Ovary (tissue), 9 donors: ENCODE results near the gene GPR75. TPM values are rescaled to one million over a fixed set of nuclear protein-coding genes. Genes with fewer than 3 reads are reported as not detected.

Source experiments
- DNase-seq, 5 donors: peaks; one replicate each; pipeline ENCODE4 v3.0.0-alpha.2; 2019 to 2020
- H3K27ac ChIP-seq, 2 donors: fragments of 200-600 bp; one replicate each; pipeline versions ENCODE4 v1.5.1 to v1.8.0; 2019 to 2022
- H3K27me3 ChIP-seq: fragments of 200-600 bp; one replicate; pipeline ENCODE4 v1.8.0; 2022
- H3K36me3 ChIP-seq: fragments of 200-600 bp; sonication (generic); one replicate; pipeline ENCODE4 v1.5.1; 2019
- H3K4me1 ChIP-seq: one replicate; pipeline ENCODE4 v1.8.1; 2013; ENCODE audit warnings: mild to moderate bottlenecking, moderate library complexity; ENCODE audit not compliant: insufficient read depth
- H3K4me3 ChIP-seq: fragments of 200-600 bp; sonication (generic); one replicate; pipeline ENCODE4 v1.5.1; 2017
- H3K9me3 ChIP-seq, 2 donors: fragments of 200-600 bp in 1 of 2; sonication (generic) in 1 of 2; one replicate each; pipeline versions ENCODE4 v1.5.1 to v1.8.1; 2013 to 2019; ENCODE audit warnings: mild to moderate bottlenecking in 1 of 2, moderate library complexity in 1 of 2
- CTCF ChIP-seq, 3 donors: fragments of 450-650 bp in 2 of 3; fragments of 200-600 bp in 1 of 3; IDR thresholded peaks; one replicate each; pipeline versions ENCODE4 v1.5.1 to v1.8.0; 2016 to 2022; ENCODE audit warnings: antibody characterized with exemption in 3 of 3, mild to moderate bottlenecking in 1 of 3
- EP300 ChIP-seq: sonication (generic); formaldehyde crosslinking; IDR thresholded peaks from one replicate; pipeline ENCODE4 v1.6.1; 2017; ENCODE audit warnings: antibody characterized with exemption
- POLR2A ChIP-seq: fragments of 450-650 bp; IDR thresholded peaks from one replicate; pipeline ENCODE4 v1.6.1; 2017; ENCODE audit warnings: antibody characterized with exemption, mild to moderate bottlenecking, moderate library complexity
- WGBS, 3 donors: extraction: QIAGEN DNeasy Blood & Tissue Kit in 1 of 3; methylation state at CpG; one replicate each; pipeline versions ENCODE4 v1.1.5 to v1.1.7; 2013 to 2017; 5-methylcytosine and 5-hydroxymethylcytosine counted together
- intact Hi-C, 4 donors: fragments of 100-400 bp; cut with DNase I; formaldehyde crosslinking; loops; one replicate each; pipeline versions ENCODE4 v1.11.0 to v1.15.1; 2022 to 2023
- polyA plus RNA-seq, 2 donors: library from polyadenylated mRNA; stranded (reverse); fragments of 200-250 nt in 1 of 2; fragments of 350-450 nt in 1 of 2; fragmentation: Illumina TruSeq in 1 of 2; extraction: RNeasy Lipid Tissue Mini Kit (QIAGEN cat#74804) in 1 of 2; gene quantifications; one replicate each; pipeline ENCODE4 v1.2.3, GENCODE V29; 2013 to 2014
- total RNA-seq, 7 donors: library from RNA; depleted of rRNA in 2 of 7; stranded (reverse); fragments of >200 nt in 2 of 7; fragmentation: NEBNext Ultra II Directional in 3 of 7; extraction: Animal tissue kit (Norgen Biotek cat#: 25700) in 3 of 7; gene quantifications; one replicate each; pipeline versions ENCODE4 v1.1.0 to v1.2.4, GENCODE V29; 2016 to 2023
- donor health status: DM: no; HTN: no; CAD: no; lungs with moderate emphysema.
- donor health status: DM: no; HTN: no; CAD: no.
- donor health status: Bipolar disorder and iron deficiency.
- donor health status: DM: yes; HTN: yes; CAD: no.
- donor health status: DM: no; HTN: no; CAD: no.
- donor health status: DM: yes; HTN: yes; CAD: no.

Gene GPR75
- total and polyA plus RNA-seq, 9 donors, result 1.1 to 4.9 (median 2.8) TPM

DNA sequence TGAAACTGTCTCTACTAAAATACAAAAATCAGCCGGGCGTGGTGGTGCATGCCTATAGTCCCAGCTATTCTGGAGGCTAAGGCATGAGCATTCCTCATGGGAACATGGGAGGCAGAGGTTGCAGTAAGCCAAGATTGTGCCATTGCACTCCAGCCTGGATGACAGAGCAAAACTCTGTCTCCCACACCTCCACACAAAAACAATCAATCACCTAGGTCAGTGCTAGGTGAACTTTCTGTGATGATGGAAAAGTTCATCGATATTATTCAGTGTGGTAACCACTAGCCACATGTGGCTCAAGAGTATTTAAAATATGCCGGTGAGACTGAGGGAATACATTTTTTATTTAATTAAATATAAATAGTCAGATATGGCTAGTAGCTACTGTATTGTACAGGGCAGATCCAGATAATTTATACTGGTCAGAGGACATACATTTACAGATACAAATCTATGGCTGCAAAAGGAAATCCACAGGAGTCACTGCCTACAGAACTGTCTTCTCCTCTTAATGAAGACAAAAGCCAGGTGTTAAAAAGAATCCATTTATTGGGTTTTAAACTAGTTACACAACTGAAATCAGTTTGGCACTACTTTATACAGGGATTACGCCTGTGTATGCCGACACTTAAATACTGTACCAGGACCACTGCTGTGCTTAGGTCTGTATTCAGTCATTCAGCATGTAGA lies 3.9 kb upstream of the GPR75 start:
- WGBS, 3 donors, result 95 to 96% (median 96%) methylated on average over 6 of the region's 6 CpGs
- no peak for DNase-seq
- no peaks in the 10 kb centered on the region for H3K27me3 ChIP-seq
- intact Hi-C loops, result no loop called here
- H3K4me3 ChIP-seq, result no peak overlapping the region
- no peaks in the 10 kb centered on the region for H3K36me3 ChIP-seq
- no peak overlapping the region for H3K27ac ChIP-seq
- H3K9me3 ChIP-seq, result no peaks in the 10 kb centered on the region
- no peak for TF ChIP-seq POLR2A
- no peak for TF ChIP-seq EP300
- no peak for TF ChIP-seq CTCF (IDR thresholded peaks at IDR 0.05)
- peaks cover 2% of the 10 kb centered on the region for H3K4me1 ChIP-seq

GRCh38 chr2:53861824-53862223 lies 2.1 kb upstream of the GPR75 start:
- no peaks in the 10 kb centered on the region for H3K36me3 ChIP-seq
- peaks cover 2% of the 10 kb centered on the region for H3K4me1 ChIP-seq
- no peak for DNase-seq
- intact Hi-C loops, result no loop called here
- TF ChIP-seq CTCF (IDR thresholded peaks at IDR 0.05) (no peak), EP300 (no peak), POLR2A (no peak)
- H3K9me3 ChIP-seq, result no peaks in the 10 kb centered on the region
- WGBS, 3 donors, result 89 to 93% (median 92%) methylated on average over 5 of the region's 5 CpGs
- no peak overlapping the region for H3K27ac ChIP-seq
- H3K27me3 ChIP-seq, result no peaks in the 10 kb centered on the region
- H3K4me3 ChIP-seq, result no peak overlapping the region

GRCh38 chr2:53856272-53856671 lies 3.5 kb downstream of the GPR75 start:
- 82 to 84% (median 83%) methylated on average over 2 of the region's 2 CpGs for WGBS, 3 donors
- no peaks in the 10 kb centered on the region for H3K36me3 ChIP-seq

DNA sequence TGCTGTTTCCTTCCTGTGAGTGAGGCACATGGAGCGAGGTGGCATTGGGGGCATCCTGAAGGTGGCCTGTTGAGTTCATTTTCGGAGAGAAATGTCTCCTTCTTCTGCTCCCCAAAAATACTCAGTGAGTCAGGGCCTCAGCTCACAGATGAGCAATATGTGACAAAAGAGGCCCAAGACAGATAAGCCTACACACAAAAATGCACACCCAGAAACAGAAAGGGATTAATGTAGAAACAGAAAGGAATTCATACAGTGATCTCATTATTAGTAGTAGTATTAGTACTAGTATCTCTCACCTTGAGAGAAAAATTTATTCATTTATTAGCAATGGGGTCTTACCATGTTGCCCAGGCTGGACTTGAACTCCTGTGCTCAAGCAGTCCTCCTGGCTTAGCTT lies 5.1 kb downstream of the GPR75 start:
- Histone ChIP-seq H3K27me3 (no peaks in the 10 kb centered on the region), H3K4me3 (no peak overlapping the region), H3K4me1 (no peaks in the 10 kb centered on the region), H3K36me3 (no peaks in the 10 kb centered on the region), H3K9me3 (no peaks in the 10 kb centered on the region), H3K27ac (no peak overlapping the region)
- intact Hi-C loops, result no loop called here
- 91 to 98% (median 92%) methylated on average over 2 of the region's 2 CpGs for WGBS, 3 donors
- TF ChIP-seq EP300 (no peak), POLR2A (no peak), CTCF (IDR thresholded peaks at IDR 0.05) (no peak)
- no peak for DNase-seq

More at GRCh38 chr2:53856272-53856671, 3.5 kb downstream of the GPR75 start:
- intact Hi-C loops, result no loop called here
- Histone ChIP-seq H3K4me1 (peaks cover 2% of the 10 kb centered on the region), H3K27ac (no peak overlapping the region), H3K9me3 (no peaks in the 10 kb centered on the region), H3K4me3 (no peak overlapping the region), H3K27me3 (no peaks in the 10 kb centered on the region)
- DNase-seq, result no peak
- TF ChIP-seq CTCF (IDR thresholded peaks at IDR 0.05), result no peak
- TF ChIP-seq EP300, result no peak
- TF ChIP-seq POLR2A, result no peak
